GM12878 (cell line): ENCODE measurements around the gene TPI1. TPM values are rescaled to one million over a fixed set of nuclear protein-coding genes. Genes with fewer than 3 reads are reported as not detected.

Experiments used
- ATAC-seq: fragments of 200-7000 bp; cut with Tn5 transposase; 3 replicates; pipeline ENCODE4 v1.9.1; 2020; ENCODE audit warnings: mild to moderate bottlenecking, moderate library complexity
- BruUV-seq: library from RNA; stranded (reverse); fragments of 400-500 nt; replicated peaks from 2 replicates; lab custom pipeline; 2021; lab: Mats Ljungman, UMichigan
- CTCF ChIA-PET: fragments of 300-600 bp; sonication (Branson Sonifier 250); formaldehyde crosslinking; extraction: SDS; loops from one replicate; lab custom pipeline; 2021; ENCODE audit warnings: inconsistent platforms; lab: Yijun Ruan, JAX
- POLR2A ChIA-PET: fragments of 350-600 bp; formaldehyde crosslinking; extraction: SDS; loops from one replicate; lab custom pipeline; 2021; ENCODE audit warnings: inconsistent platforms; lab: Charles Lee
- RAD21 ChIA-PET: fragments of 300-600 bp; sonication (Branson Sonifier 250); formaldehyde crosslinking; loops from one replicate; lab custom pipeline; 2023; ENCODE audit warnings: antibody characterized with exemption; ENCODE audit not compliant: unreplicated experiment; lab: Charles Lee
- SMC1A ChIA-PET: fragments of 300-600 bp; sonication (Branson Sonifier 250); formaldehyde crosslinking; loops from one replicate; lab custom pipeline; 2023; ENCODE audit not compliant: unreplicated experiment, uncharacterized antibody; lab: Charles Lee
- DNase-seq: peaks from one replicate; pipeline ENCODE4 v3.0.0-alpha.2; 2011; ENCODE audit warnings: low read depth, low spot score
- FAIRE-seq: peaks from 3 replicates; lab custom pipeline; 2011; peaks lifted over from hg19 to GRCh38; lab: Jason Lieb, UNC
- H2AFZ ChIP-seq: 2 replicates; pipeline ENCODE4 v1.6.0; 2011; ENCODE audit warnings: low read depth, low read length, control low read depth; ENCODE audit not compliant: control insufficient read depth
- H3K27ac ChIP-seq: 2 replicates; pipeline ENCODE4 v1.5.1; 2011; ENCODE audit warnings: control low read depth; ENCODE audit not compliant: control insufficient read depth, insufficient read depth
- H3K27me3 ChIP-seq, 2 experiments: replicated peaks in 1 of 2; 2 replicates each; pipeline versions ENCODE4 v1.6.0 to v1.6.1; 2011; ENCODE audit warnings: low read length in 1 of 2; ENCODE audit not compliant: control insufficient read depth in 2 of 2, insufficient read depth in 2 of 2
- H3K36me3 ChIP-seq, 2 experiments: 2 replicates each; pipeline ENCODE4 v1.5.1; 2011; ENCODE audit warnings: low read length in 1 of 2; ENCODE audit not compliant: control insufficient read depth in 2 of 2, insufficient read depth in 2 of 2
- H3K4me1 ChIP-seq: 2 replicates; pipeline ENCODE4 v1.6.1; 2011; ENCODE audit warnings: mild to moderate bottlenecking, low read length, moderate library complexity, mixed read lengths; ENCODE audit not compliant: control insufficient read depth, insufficient read depth
- H3K4me2 ChIP-seq: 2 replicates; pipeline ENCODE4 v1.6.0; 2011; ENCODE audit warnings: control low read depth; ENCODE audit not compliant: control insufficient read depth, insufficient read depth
- H3K4me3 ChIP-seq: fragments of 200-600 bp; sonication (generic); 2 replicates; pipeline ENCODE4 v1.5.1; 2016
- H3K79me2 ChIP-seq: 2 replicates; pipeline ENCODE4 v1.6.0; 2011; ENCODE audit warnings: low read length; ENCODE audit not compliant: control insufficient read depth, insufficient read depth
- H3K9ac ChIP-seq: 2 replicates; pipeline ENCODE4 v1.8.0; 2011; ENCODE audit warnings: low read length, control low read depth, mixed read lengths; ENCODE audit not compliant: control insufficient read depth, insufficient read depth
- H3K9me3 ChIP-seq: replicated peaks from 3 replicates; pipeline ENCODE4 v1.5.1; 2011; ENCODE audit warnings: mild to moderate bottlenecking, low read length; ENCODE audit not compliant: control insufficient read depth, insufficient read depth
- H4K20me1 ChIP-seq: 2 replicates; pipeline ENCODE4 v1.6.0; 2011; ENCODE audit not compliant: control insufficient read depth, insufficient read depth
- CHD1 ChIP-seq: IDR thresholded peaks from 2 replicates; pipeline ENCODE4 v1.6.1; 2012; ENCODE audit warnings: low read depth, low read length, improper control_type of control experiment
- CREB1 ChIP-seq: IDR thresholded peaks from 2 replicates; pipeline ENCODE4 v1.6.1; 2012; ENCODE audit warnings: low read depth, mild to moderate bottlenecking, inconsistent platforms
- DPF2 ChIP-seq: fragments of 450-650 bp; IDR thresholded peaks from 2 replicates; pipeline ENCODE4 v1.6.1; 2017; ENCODE audit warnings: mild to moderate bottlenecking
- EED ChIP-seq: sonication (generic); IDR thresholded peaks from 2 replicates; pipeline ENCODE4 v1.6.1; 2016; ENCODE audit warnings: antibody characterized with exemption, low read depth
- FOXK2 ChIP-seq: fragments of 450-650 bp; IDR thresholded peaks from 2 replicates; pipeline ENCODE4 v1.6.1; 2017; ENCODE audit warnings: mild to moderate bottlenecking, moderate library complexity
- IKZF1 ChIP-seq: fragments of 450-650 bp; conservative IDR thresholded peaks from 2 replicates; pipeline ENCODE4 v1.6.1; 2017; ENCODE audit warnings: antibody characterized with exemption, mild to moderate bottlenecking
- IKZF2 ChIP-seq, 2 experiments: fragments of 450-650 bp; IDR thresholded peaks; 2 replicates each; pipeline ENCODE4 v1.6.1; 2017; ENCODE audit warnings: mild to moderate bottlenecking in 2 of 2, moderate library complexity in 2 of 2
- MEF2B ChIP-seq: fragments of 450-650 bp; IDR thresholded peaks from 2 replicates; pipeline ENCODE4 v1.6.1; 2018; ENCODE audit warnings: mild to moderate bottlenecking, moderate library complexity; ENCODE audit not compliant: partially characterized antibody, poor library complexity, severe bottlenecking
- NFIC ChIP-seq: IDR thresholded peaks from 2 replicates; pipeline ENCODE4 v1.6.1; 2012; ENCODE audit warnings: low read depth, mild to moderate bottlenecking, inconsistent platforms, low read length, moderate library complexity
- POU2F2 ChIP-seq: IDR thresholded peaks from 3 replicates; pipeline ENCODE4 v1.6.1; 2011; ENCODE audit warnings: low read depth, mild to moderate bottlenecking, low read length, borderline replicate concordance
- RELA ChIP-seq: fragments of 450-650 bp; IDR thresholded peaks from 2 replicates; pipeline ENCODE4 v1.8.0; 2014; ENCODE audit warnings: borderline replicate concordance; ENCODE audit not compliant: partially characterized antibody
- RELB ChIP-seq: fragments of 450-650 bp; IDR thresholded peaks from 2 replicates; pipeline ENCODE4 v1.6.1; 2017; ENCODE audit warnings: low read depth, mild to moderate bottlenecking, moderate library complexity
- RUNX3 ChIP-seq: IDR thresholded peaks from 2 replicates; pipeline ENCODE4 v1.6.1; 2012; ENCODE audit warnings: low read length, inconsistent platforms
- SPI1 ChIP-seq: IDR thresholded peaks from 2 replicates; pipeline ENCODE4 v1.6.1; 2011; ENCODE audit warnings: low read depth, mild to moderate bottlenecking, low read length, moderate library complexity, borderline replicate concordance; ENCODE audit not compliant: insufficient read depth
- WGBS: methylation state at CpG from one replicate; pipeline ENCODE4 v1.1.6; 2016; ENCODE audit warnings: low lambda C conversion rate; ENCODE audit not compliant: insufficient replicate concordance, insufficient coverage; ENCODE audit errors: missing lambda C conversion rate; 5-methylcytosine and 5-hydroxymethylcytosine counted together
- in situ Hi-C: fragments of 300-500 bp; cut with MboI; formaldehyde crosslinking; loops from 9 replicates; pipeline ENCODE4 v1.14.3; 2018; ENCODE audit warnings: mixed read lengths
- intact Hi-C: fragments of 100-400 bp; cut with micrococcal nuclease; formaldehyde crosslinking; loops from one replicate; pipeline ENCODE4 v1.14.2; 2022; ENCODE audit not compliant: unreplicated experiment
- polyA plus RNA-seq, 11 experiments: library from polyadenylated mRNA; depleted of rRNA in 4 of 11; unstranded in 6 of 11; stranded (reverse) in 5 of 11; fragments of >200 nt; fragmentation: Nextera tagmentation in 4 of 11; fragmentation: Illumina TruSeq in 1 of 11; extraction: Ambion mirVana in 4 of 11; extraction: Trizol in 1 of 11; gene quantifications; 1 replicate in 1 of 11; 2 replicates in 10 of 11; pipeline versions ENCODE4 v1.2.1 to v1.2.3, GENCODE V29; 2011 to 2016; ENCODE audit warnings: inconsistent platforms in 2 of 11, missing spikeins in 2 of 11, low read depth in 1 of 11
- total RNA-seq, 4 experiments: library from RNA; depleted of rRNA in 3 of 4; stranded (reverse); fragments of >200 nt in 3 of 4; fragmentation: Illumina TruSeq in 1 of 4; extraction: Trizol in 1 of 4; gene quantifications; 2 replicates each; pipeline versions ENCODE4 v1.2.1 to v1.2.3, GENCODE V29; 2013 to 2021
- TF ChIP-seq, protein P1 (sequence below): fragments of 450-650 bp; formaldehyde crosslinking; IDR thresholded peaks from 2 replicates; pipeline ENCODE4 v1.5.0; 2022; ENCODE audit warnings: mild to moderate bottlenecking, missing genetic modification characterization

TPI1 gene
- total and polyA plus RNA-seq, 10 of the 15 experiments (the other 5 are each of a cell fraction or from before 2014, with no cell fraction given) = 916 to 7,349 (median 1,677) TPM

DNA sequence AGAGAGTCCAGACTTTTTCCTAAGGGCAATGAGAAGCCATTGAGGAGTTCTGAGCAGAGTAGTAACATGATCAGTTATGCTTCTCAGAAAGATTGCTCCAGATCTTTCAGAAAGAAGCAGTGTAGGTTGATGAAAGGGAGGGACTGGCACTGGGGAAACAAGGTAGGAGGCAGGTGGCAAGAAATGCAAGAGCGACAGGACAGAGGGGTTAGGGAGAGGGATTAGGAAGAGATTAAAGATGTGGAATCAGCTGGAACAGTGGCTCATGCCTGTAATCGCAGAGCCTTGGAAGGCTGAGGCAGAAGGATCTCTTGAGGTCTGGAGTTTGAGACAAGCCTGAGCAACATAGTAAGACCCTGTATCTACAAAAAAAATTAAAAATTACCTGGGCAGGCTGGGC is 19.7 kb upstream of the TPI1 start (continued):
- no peak for TF ChIP-seq CREB1

DNA sequence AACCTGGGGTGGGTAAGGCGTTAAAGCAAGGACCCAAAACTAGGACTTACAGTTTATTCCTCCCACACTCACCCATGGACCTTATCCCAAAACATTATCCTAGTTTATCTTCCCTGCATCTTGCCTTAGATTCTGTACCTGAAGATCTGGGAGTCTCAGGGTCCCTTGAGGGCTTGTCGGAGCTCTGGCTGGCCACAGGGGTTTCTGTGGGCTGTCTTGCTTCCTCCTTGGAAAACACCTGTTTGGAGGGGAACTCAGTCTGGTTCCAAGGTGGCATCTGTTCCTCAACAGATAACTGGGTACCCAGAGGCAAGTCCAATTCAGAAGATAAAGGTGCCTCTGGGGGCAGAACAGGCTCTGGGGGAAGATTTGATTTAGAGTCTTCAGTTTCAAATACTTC is 17.9 kb upstream of the TPI1 start:
- Histone ChIP-seq H3K4me3 (peak overlapping the region; percentile 60), H2AFZ (no peak overlapping the region), H3K27ac (peak overlapping the region; percentile 48), H3K4me1 (peaks cover 28% of the 10 kb centered on the region), H3K9me3 (no peaks in the 10 kb centered on the region), H4K20me1 (no peaks in the 10 kb centered on the region), H3K9ac (peak overlapping the region; percentile 71; the same call in 1 of the 2 replicates), H3K4me2 (peak overlapping the region; percentile 61), H3K36me3 (peaks cover 0 to 15% of the 10 kb centered on the region in 2 experiments; a peak in 3 of 4 replicates), H3K79me2 (peaks cover 38% of the 10 kb centered on the region), H3K27me3 (no peaks in the 10 kb centered on the region)
- in situ Hi-C loops = no loop called here
- no peak for FAIRE-seq
- intact Hi-C loops = no loop called here
- ATAC-seq = no peak
- WGBS = 50% methylated on average over 2 of the region's 2 CpGs
- SMC1A ChIA-PET = interaction anchor here (1.4 to 5.0 kb wide), 5 partner anchors 9 to 83 kb away, joined by 3 to 22 read pairs (median 3); partner anchors contain the start of genes GNB3 and SPSB2
- BruUV-seq = no TSS peak
- RAD21 ChIA-PET = interaction anchor here (1.0 to 1.6 kb wide), 2 partner anchors 9 to 97 kb away, joined by 3 to 6 read pairs; partner anchors contain the start of gene GNB3
- POLR2A ChIA-PET = interaction anchor here (0.6 to 8.9 kb wide), 8 partner anchors 13 to 181 kb away, joined by 3 to 84 read pairs (median 4); partner anchors contain the start of genes SPSB2 and TPI1
- TF ChIP-seq SPI1 (0 out of 2 replicates have a peak, but pooled peaks have one; percentile 53), RELA (peak; percentile 50), EED (peak; percentile 22; the same call in 1 of the 2 replicates), CHD1 (no peak), DPF2 (0 out of 2 replicates have a peak, but pooled peaks have one; percentile 37), RUNX3 (peak; percentile 74), MEF2B (peak; percentile 59), NFIC (0 out of 2 replicates have a peak, but pooled peaks have one; percentile 38), IKZF2 (IDR thresholded peaks at IDR 0.05) (peak; percentile 55 to 60; a peak in 3 of 4 replicates), RELB (peak; percentile 39; the same call in 1 of the 2 replicates), FOXK2 (no peak), POU2F2 (no peak), IKZF1 (peak; percentile 62)
- TF ChIP-seq, protein P1, sequence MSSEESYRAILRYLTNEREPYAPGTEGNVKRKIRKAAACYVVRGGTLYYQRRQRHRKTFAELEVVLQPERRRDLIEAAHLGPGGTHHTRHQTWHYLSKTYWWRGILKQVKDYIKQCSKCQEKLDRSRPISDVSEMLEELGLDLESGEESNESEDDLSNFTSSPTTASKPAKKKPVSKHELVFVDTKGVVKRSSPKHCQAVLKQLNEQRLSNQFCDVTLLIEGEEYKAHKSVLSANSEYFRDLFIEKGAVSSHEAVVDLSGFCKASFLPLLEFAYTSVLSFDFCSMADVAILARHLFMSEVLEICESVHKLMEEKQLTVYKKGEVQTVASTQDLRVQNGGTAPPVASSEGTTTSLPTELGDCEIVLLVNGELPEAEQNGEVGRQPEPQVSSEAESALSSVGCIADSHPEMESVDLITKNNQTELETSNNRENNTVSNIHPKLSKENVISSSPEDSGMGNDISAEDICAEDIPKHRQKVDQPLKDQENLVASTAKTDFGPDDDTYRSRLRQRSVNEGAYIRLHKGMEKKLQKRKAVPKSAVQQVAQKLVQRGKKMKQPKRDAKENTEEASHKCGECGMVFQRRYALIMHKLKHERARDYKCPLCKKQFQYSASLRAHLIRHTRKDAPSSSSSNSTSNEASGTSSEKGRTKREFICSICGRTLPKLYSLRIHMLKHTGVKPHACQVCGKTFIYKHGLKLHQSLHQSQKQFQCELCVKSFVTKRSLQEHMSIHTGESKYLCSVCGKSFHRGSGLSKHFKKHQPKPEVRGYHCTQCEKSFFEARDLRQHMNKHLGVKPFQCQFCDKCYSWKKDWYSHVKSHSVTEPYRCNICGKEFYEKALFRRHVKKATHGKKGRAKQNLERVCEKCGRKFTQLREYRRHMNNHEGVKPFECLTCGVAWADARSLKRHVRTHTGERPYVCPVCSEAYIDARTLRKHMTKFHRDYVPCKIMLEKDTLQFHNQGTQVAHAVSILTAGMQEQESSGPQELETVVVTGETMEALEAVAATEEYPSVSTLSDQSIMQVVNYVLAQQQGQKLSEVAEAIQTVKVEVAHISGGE = no peak
- DNase-seq = no peak
- CTCF ChIA-PET = interaction anchor here (0.6 to 9.9 kb wide), 7 partner anchors 10 to 469 kb away, joined by 3 to 173 read pairs (median 5); partner anchors contain the start of genes SPSB2 and TPI1
